ENCODE results near the gene TUBB1. TPM values are rescaled to one million over a fixed set of nuclear protein-coding genes. Genes with fewer than 3 reads are reported as not detected.

The TUBB1 gene
- total RNA-seq, 1 donor from 2014 or later: not detected

DNA sequence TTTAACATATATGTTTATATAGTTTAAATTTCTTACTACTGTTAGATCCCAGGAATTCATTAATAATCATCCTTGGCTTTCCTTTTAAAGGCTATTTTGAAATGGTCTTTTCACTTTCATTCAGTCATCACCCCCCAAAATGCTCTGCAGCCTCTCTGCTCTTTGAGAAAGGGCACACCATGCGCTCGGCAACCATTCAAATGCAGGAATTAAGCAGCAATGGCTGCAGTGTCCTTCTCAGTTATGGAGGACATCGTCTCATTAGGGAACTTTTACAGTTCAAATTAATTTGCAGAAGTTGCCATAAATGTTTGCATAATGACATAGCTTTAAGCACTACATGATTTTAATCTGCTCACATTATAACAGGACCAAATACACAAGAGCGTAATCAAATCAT is 6.3 kb downstream of the TUBB1 start:
- TF ChIP-seq, protein P1, sequence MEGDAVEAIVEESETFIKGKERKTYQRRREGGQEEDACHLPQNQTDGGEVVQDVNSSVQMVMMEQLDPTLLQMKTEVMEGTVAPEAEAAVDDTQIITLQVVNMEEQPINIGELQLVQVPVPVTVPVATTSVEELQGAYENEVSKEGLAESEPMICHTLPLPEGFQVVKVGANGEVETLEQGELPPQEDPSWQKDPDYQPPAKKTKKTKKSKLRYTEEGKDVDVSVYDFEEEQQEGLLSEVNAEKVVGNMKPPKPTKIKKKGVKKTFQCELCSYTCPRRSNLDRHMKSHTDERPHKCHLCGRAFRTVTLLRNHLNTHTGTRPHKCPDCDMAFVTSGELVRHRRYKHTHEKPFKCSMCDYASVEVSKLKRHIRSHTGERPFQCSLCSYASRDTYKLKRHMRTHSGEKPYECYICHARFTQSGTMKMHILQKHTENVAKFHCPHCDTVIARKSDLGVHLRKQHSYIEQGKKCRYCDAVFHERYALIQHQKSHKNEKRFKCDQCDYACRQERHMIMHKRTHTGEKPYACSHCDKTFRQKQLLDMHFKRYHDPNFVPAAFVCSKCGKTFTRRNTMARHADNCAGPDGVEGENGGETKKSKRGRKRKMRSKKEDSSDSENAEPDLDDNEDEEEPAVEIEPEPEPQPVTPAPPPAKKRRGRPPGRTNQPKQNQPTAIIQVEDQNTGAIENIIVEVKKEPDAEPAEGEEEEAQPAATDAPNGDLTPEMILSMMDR (IDR thresholded peaks at IDR 0.05; ENCODE audit: insufficient read depth, low read length, poor library complexity, severe bottlenecking): no peak
- Histone ChIP-seq H3K4me3 (ENCODE audit: low read depth, low read length) (no peak overlapping the region), H3K36me3 (ENCODE audit: control insufficient read depth, insufficient read depth, low read length) (peaks cover 3% of the 10 kb centered on the region)

DNA sequence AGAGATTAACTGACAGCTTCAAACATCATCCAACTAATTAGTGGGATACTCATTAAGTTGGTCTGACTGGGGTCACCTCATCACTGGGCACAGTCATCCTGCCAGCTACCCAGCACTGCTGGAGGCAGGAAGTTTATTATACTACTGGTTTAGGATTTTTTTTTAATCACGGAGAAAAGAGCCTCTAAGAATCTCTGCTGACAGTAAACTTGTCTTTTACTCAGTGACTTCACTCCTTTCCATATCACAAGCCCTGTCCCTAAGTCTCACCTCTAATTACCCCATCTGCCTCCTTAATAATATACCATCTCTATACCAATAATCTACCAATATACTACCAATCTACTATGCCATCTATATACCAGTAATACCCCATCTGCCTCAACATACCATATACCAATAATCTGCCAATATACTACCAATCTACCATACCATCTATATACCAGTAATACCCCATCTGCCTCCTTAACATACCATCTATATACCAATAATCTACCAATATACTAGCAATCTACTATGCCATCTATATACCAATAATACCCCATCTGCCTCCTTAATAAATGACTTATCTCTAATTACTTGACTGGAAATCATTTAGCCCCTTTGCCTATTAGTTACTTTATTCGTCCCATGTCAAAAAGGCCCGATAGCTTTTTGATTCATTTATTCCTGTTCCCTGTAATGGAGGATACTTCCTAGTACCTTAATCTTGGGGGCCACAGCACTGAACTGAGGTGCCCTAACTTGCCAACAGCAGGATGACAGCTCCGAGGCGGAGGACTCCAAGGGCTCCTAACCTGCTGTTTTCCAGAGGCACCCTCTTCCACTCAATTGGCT is 7.9 kb downstream of the TUBB1 start:
- Histone ChIP-seq H3K27me3 (ENCODE audit: control insufficient read depth, insufficient read depth, low read length) (no peaks in the 10 kb centered on the region), H3K36me3 (ENCODE audit: control insufficient read depth, insufficient read depth, low read length) (peaks cover 3% of the 10 kb centered on the region), H3K4me3 (ENCODE audit: low read depth, low read length) (no peak overlapping the region)
- DNase-seq (ENCODE audit: low read depth): no peak
- TF ChIP-seq, protein P1 (IDR thresholded peaks at IDR 0.05; ENCODE audit: insufficient read depth, low read length, poor library complexity, severe bottlenecking): no peak

More for the DNA sequence above, 6.3 kb downstream of the TUBB1 start:
- no peaks in the 10 kb centered on the region for H3K27me3 ChIP-seq (ENCODE audit: control insufficient read depth, insufficient read depth, low read length)
- no peak for DNase-seq (ENCODE audit: low read depth)

DNA sequence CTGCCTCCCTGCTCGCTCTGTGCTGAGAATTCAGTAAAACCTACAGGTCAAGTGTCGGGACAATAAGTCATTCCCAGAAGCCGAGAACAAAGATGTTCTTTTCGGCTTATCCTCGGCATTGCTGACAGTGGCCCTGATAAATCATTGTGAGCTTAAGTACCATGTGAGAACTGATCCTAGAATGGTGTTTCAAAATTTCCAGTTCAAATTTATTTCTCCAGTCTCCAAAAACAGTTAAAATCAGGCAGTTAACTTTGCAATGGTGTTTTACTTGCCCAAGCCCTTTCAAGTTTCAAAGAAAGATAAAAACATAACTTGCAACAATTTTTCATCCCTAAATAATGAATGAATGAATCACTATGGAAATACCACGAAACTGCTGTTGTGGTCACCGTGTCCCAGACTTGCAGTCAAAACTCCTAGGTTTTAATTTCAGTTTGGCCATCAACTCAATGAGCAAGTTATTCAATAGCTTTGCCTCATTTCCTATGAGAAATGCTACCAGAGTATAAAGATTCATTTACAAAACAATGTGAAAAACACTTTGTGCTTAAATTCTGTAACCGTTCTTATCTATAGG is 8.6 kb downstream of the TUBB1 start:
- TF ChIP-seq, protein P1 (IDR thresholded peaks at IDR 0.05; ENCODE audit: insufficient read depth, low read length, poor library complexity, severe bottlenecking): no peak
- no peaks in the 10 kb centered on the region for H3K27me3 ChIP-seq (ENCODE audit: control insufficient read depth, insufficient read depth, low read length)
- H3K36me3 ChIP-seq (ENCODE audit: control insufficient read depth, insufficient read depth, low read length): peaks cover 3% of the 10 kb centered on the region
- peak; percentile 21 for DNase-seq (ENCODE audit: low read depth)
- H3K4me3 ChIP-seq (ENCODE audit: low read depth, low read length): no peak overlapping the region

- Histone ChIP-seq H3K4me3 (ENCODE audit: low read depth, low read length) (peak overlapping the region; percentile 29), H3K27me3 (ENCODE audit: control insufficient read depth, insufficient read depth, low read length) (no peaks in the 10 kb centered on the region), H3K36me3 (ENCODE audit: control insufficient read depth, insufficient read depth, low read length) (peaks cover 2% of the 10 kb centered on the region)
- TF ChIP-seq, protein P1 (IDR thresholded peaks at IDR 0.05; ENCODE audit: insufficient read depth, low read length, poor library complexity, severe bottlenecking): no peak
- DNase-seq (ENCODE audit: low read depth): no peak
These were observed 9.6 kb downstream of the TUBB1 start for GRCh38 chr20:59028812-59029211.

GRCh38 chr20:59030911-59031563 is 11.8 kb downstream of the TUBB1 start:
- no peaks in the 10 kb centered on the region for H3K27me3 ChIP-seq (ENCODE audit: control insufficient read depth, insufficient read depth, low read length)
- TF ChIP-seq, protein P1 (IDR thresholded peaks at IDR 0.05; ENCODE audit: insufficient read depth, low read length, poor library complexity, severe bottlenecking): no peak
- no peaks in the 10 kb centered on the region for H3K36me3 ChIP-seq (ENCODE audit: control insufficient read depth, insufficient read depth, low read length)
- no peak for DNase-seq (ENCODE audit: low read depth)
- H3K4me3 ChIP-seq (ENCODE audit: low read depth, low read length): peak overlapping the region; percentile 97

Data from kidney epithelial cell (primary cell).